SK-N-MC (cell line): ENCODE data around the gene ABCD1.

Source experiments
- EZH2 ChIP-seq: fragments of 200-600 bp; sonication (generic); IDR thresholded peaks from one replicate; pipeline ENCODE4 v1.6.1; 2017; ENCODE audit warnings: antibody characterized with exemption
- FOXP2 ChIP-seq: optimal IDR thresholded peaks from 2 replicates; pipeline ENCODE3; 2011; ENCODE audit warnings: mild to moderate bottlenecking, moderate library complexity; ENCODE audit not compliant: insufficient read depth; ENCODE audit errors: extremely low read length, control extremely low read depth
- POLR2AphosphoS5 ChIP-seq: IDR thresholded peaks from 2 replicates; pipeline ENCODE4 v1.6.1; 2012; ENCODE audit warnings: mild to moderate bottlenecking, low read depth, low read length, borderline replicate concordance

GRCh38 chrX:153724252-153725038, at the start of gene ABCD1, which contains the start of gene BCAP31:
- TF ChIP-seq POLR2AphosphoS5 (peak; percentile 56), EZH2 (no peak), FOXP2 (no peak)
